HG03432 (cell line): ENCODE data around the gene MERTK.
A peak's percentile ranks its signal among the peaks of the same experiment; 100 is the strongest.
"Not testable (repeated sequence)": the region's sequence is repeated elsewhere in the genome, so short reads cannot be mapped to it uniquely, and the experiment has no call there.

Source experiments
- ATAC-seq: cut with Tn5 transposase; IDR thresholded peaks from one replicate; pipeline ENCODE4 v1.9.1; 2021; ENCODE audit warnings: mild to moderate bottlenecking, moderate library complexity; ENCODE audit not compliant: unreplicated experiment

Gene MERTK

GRCh38 chr2:111897924-111898702 is at the start of gene MERTK:
TSS of gene MERTK (plus strand) at chr2:111898607. CDS start at chr2:111898736, 129 bp downstream.
- peak; percentile 75 for ATAC-seq

GRCh38 chr2:111850646-111851045 is 47.8 kb upstream of the MERTK start:
- ATAC-seq = not testable (repeated sequence)

- not testable (repeated sequence) for ATAC-seq
These were observed 45.9 kb upstream of the MERTK start for GRCh38 chr2:111852544-111852943.

- not testable (repeated sequence) for ATAC-seq
These were observed 38.4 kb upstream of the MERTK start for GRCh38 chr2:111860005-111860404.

- not testable (repeated sequence) for ATAC-seq
These were observed 33.3 kb upstream of the MERTK start for GRCh38 chr2:111865124-111865523.

- not testable (repeated sequence) for ATAC-seq
These were observed 25.6 kb upstream of the MERTK start for GRCh38 chr2:111872806-111873205.

GRCh38 chr2:111883661-111884591 is 14.5 kb upstream of the MERTK start, which contains the start of gene ANAPC1:
TSS of gene ANAPC1 (minus strand) at chr2:111884193. CDS start at chr2:111880825, 3,368 bp downstream.
- ATAC-seq = peak; percentile 90

- ATAC-seq = peak; percentile 14
These were observed 13.8 kb upstream of the MERTK start for GRCh38 chr2:111884592-111884964.

GRCh38 chr2:111896024-111896423 is 2.4 kb upstream of the MERTK start:
- ATAC-seq = no peak

GRCh38 chr2:111896576-111896975 is 1.8 kb upstream of the MERTK start:
- no peak for ATAC-seq

- no peak for ATAC-seq
These were observed 830 bp upstream of the MERTK start for GRCh38 chr2:111897630-111897923.

- ATAC-seq = peak; percentile 28
These were observed 502 bp downstream of the MERTK start for GRCh38 chr2:111898703-111899514.

- ATAC-seq = no peak
These were observed 2.5 kb downstream of the MERTK start for GRCh38 chr2:111900859-111901258.

- no peak for ATAC-seq
These were observed 5.1 kb downstream of the MERTK start for GRCh38 chr2:111903516-111903915.

- no peak for ATAC-seq
These were observed 5.6 kb downstream of the MERTK start for GRCh38 chr2:111903930-111904439.

GRCh38 chr2:111904726-111905474 is 6.5 kb downstream of the MERTK start:
- ATAC-seq = no peak

- ATAC-seq = not testable (repeated sequence)
These were observed 7.1 kb downstream of the MERTK start for GRCh38 chr2:111905475-111905869.

GRCh38 chr2:111905990-111906735 is 7.8 kb downstream of the MERTK start:
- ATAC-seq = peak; percentile 74

GRCh38 chr2:111908578-111908977 is 10.2 kb downstream of the MERTK start:
- ATAC-seq = no peak
